NCI-H2196 treated with DMSO at 0.1 percent for 48 hours (cell line): ENCODE data around the gene CHRNA9.

ENCODE experiments used
- DNase-seq: peaks from one replicate; lab custom pipeline; 2025; ENCODE audit not compliant: unreplicated experiment; lab: John Stamatoyannopoulos, UW

Gene CHRNA9

DNA sequence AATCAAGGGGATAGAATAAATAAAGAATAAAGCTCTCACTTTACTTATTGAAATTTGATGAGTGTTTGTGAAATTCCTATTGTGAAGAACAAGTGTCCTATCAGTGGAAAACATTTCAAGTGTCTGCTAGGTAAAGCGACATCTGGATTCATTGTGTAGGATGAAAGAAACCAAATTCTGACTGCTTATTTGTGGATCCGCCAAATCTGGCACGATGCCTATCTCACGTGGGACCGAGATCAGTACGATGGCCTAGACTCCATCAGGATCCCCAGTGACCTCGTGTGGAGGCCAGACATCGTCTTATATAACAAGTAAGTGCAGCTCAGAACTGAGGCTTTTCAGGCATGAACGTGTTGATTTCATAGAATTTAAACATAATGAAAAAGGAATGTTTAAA lies 1.9 kb downstream of the CHRNA9 start:
- DNase-seq = peak; percentile 48

DNA sequence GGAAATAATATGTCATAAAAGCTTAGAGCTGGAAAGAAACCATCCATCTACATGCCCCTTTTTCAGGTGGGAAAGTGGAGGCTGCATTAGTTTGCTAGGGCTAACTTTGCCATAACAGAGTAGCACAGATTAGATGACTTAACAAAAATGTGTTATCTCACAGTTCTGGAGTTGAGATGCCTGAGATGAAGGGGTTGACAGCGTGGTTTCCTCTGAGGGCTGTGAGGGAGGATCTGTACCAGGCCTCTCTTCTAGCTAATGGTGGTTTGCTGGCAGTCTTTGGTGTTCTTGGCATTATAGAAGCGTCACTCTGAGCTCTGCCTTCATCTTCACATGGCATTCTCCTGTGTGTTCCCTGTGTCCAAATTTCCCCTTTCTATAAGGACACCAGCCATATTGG lies 2.4 kb downstream of the CHRNA9 start:
- no peak for DNase-seq

GRCh38 chr4:40340030-40340429 lies 4.9 kb downstream of the CHRNA9 start:
- no peak for DNase-seq

- DNase-seq = no peak
These were observed 12.3 kb downstream of the CHRNA9 start for GRCh38 chr4:40347472-40347871.

- DNase-seq = no peak
These were observed 12.9 kb downstream of the CHRNA9 start for GRCh38 chr4:40348000-40348399.

GRCh38 chr4:40349561-40350198 lies 14.5 kb downstream of the CHRNA9 start:
- DNase-seq = no peak

GRCh38 chr4:40350627-40351227 lies 15.6 kb downstream of the CHRNA9 start:
- DNase-seq = no peak

DNA sequence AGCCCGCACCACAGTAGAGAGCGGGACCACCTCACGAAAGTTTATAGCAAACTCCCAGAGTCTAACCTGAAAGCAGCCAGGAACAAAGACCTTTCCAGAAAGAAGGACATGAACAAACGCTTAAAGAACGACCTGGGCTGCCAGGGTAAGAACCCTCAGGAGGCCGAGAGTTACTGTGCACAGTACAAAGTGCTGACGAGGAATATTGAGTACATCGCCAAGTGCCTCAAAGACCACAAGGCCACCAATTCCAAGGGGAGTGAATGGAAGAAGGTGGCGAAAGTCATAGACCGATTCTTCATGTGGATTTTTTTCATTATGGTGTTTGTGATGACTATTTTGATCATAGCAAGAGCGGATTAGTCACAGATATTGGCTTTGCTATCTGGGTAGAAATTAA lies 19.0 kb downstream of the CHRNA9 start:
- DNase-seq = no peak

DNA sequence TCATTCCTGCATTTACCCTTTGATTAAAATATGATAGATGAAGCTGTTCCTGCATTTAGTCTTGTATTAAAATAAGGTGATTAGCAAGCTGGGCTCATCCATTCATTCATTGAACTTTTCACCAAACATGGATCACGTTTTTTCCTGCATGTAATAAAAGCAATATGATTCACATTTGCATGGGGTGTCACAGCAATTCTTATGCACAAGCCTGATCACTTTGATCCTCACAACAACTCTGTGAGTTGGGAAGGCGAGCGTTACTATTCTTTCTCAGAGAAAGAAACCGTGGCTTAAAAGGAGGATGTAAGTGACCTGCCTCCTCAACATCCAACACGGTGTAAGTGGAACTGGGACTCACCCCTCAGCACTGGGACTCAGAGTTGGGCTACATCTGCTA lies 20.0 kb downstream of the CHRNA9 start:
- no peak for DNase-seq

DNA sequence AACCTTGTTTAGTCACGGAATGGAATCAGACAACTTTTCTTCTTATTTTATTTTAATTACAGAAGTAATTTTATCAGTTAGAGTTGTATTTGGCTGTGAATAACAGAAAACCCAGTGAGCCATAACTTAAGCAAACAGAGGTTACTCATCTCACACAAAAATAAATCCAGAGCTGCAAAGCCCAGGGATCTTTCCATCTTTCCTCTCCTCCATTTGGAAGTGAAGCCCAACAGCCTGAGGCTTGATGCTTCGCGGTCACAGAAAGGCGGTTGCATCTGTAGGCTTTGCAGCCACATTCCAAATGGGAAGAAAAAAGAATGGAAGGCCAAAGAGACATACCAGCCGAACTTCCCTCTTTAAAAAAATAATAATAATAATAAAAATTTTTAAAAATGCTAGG lies 22.6 kb downstream of the CHRNA9 start:
- no peak for DNase-seq

DNA sequence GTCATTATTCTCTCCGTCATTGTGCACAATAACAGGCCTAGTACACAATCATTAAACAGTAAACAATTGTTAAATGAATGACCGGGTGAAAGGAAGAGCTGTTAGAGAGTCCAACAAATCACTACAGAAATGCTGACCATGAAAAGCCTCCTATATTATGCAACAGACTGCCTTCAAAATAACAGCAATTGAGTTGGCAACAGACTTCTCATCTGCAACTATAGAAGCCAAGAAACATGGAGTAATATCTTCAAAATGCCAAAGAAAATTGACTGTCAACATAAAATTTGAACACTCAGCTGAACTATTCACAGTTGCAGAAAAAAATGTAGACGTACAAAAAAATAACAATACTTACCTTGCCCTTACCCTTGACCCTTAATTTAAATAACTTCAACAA lies 26.2 kb downstream of the CHRNA9 start:
- no peak for DNase-seq

DNA sequence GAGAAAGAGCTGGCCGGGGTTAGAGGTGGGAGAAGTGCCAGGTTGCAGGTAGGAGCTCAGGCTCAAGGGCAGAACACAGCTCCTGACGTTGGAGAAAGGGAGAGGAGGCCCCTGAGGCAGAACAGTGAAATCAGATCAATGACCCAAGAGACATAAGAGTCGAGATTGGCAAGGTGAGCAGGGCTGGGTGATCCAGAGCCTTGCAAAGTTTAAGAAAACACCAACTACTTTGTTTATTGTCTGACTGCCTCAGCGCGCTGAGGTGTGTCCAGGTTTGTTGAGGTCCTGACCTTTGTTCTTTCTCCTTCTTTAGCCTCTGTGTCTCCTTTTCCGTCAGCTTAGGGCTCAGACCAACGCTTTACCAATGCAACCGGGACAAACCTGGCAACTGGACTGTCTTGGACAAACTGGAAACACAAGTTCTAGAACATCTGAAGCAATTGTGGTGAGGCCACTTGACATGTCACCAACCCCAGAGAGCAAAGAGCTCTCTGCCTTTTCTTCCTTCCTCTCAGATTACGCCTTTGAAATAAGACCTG lies 28.3 kb downstream of the CHRNA9 start:
- DNase-seq = peak; percentile 20

DNA sequence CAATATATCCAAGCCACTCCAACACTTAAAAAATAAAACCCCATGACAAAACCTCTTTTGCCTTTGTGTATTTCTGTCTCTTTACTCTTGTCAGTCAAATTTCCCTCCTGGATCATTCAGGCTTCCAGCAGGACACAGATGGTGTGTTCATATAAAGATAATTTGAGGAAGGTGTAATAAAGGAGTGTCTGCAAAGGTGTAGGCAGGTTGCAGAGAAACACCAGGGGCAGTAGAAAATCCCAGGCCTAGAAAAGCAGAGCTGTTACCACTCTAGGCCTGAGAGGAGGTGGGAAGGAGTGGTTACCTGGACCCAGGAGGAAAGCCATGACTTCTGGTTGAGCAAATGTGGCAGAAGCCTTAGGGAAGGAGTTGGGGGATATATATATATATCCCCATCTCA lies 28.8 kb downstream of the CHRNA9 start:
- DNase-seq = no peak

- no peak for DNase-seq
These were observed 30.6 kb downstream of the CHRNA9 start for GRCh38 chr4:40365766-40366165.

DNA sequence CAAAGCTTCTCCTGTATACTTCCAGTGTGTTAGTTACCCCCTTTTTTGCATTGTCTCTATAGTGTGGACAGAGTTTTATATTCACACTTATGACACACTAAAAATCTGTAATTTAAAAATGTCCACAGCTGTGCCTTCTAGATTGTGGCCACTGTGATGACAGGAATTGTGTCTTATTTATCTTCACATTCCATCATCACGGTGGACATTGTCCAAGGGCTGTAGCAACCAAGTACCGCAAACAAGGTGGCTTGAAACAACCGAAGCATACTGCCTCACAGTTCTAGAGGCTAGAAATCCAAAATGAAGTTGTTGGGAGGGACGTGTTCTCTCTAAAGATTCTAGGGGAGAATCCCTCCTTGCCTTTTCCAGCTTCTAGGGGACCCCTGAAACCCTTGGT lies 32.3 kb downstream of the CHRNA9 start:
- no peak for DNase-seq

- peak; percentile 8 for DNase-seq
These were observed 34.5 kb downstream of the CHRNA9 start for GRCh38 chr4:40369437-40370274.

- no peak for DNase-seq
These were observed 37.5 kb downstream of the CHRNA9 start for GRCh38 chr4:40372651-40373050.

DNA sequence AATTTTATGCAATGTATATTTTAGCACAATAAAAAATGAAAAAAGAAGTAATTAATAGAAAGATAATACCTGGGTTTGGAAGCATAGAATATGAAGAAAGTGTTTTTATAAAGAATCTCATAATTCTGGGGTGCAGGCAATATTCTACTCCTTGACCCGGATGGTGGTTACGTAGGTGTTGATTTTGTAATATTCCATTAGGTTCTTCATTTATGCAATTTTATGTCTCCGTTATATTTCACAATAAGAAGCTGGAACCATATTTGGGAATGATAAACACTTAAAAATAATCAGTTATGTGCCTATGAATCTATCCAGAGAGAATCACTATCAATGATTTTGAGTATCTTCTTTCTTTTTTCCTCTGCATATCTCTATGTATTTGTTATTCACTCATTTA lies 38.5 kb downstream of the CHRNA9 start:
- DNase-seq = no peak

DNA sequence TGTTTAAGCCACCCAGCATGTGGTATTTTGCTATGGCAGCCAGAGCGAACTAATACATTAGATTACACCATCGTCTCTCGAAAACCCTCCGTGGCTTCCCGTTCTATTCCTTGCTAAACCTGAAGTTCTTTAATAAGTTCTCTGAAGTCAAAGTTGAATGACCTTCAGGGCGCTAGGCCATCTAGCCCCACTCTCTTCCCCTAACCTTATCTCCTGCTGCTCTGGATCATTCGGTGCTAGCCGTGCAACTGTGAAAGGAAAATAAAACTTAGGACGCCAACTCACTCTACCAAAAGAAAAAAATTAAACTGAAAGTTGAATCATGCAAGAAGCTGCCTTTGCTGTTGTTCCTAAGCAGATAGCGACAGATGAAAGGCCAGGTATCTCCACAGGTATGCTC lies 40.0 kb downstream of the CHRNA9 start:
- no peak for DNase-seq

GRCh38 chr4:40375620-40376019 lies 40.5 kb downstream of the CHRNA9 start:
- DNase-seq = no peak

GRCh38 chr4:40377512-40378365 lies 42.6 kb downstream of the CHRNA9 start:
- peak; percentile 10 for DNase-seq
